Fibroblast of the conjunctiva (primary cell): ENCODE results near the gene FOLR2.
"Not testable (repeated sequence)": the region's sequence is repeated elsewhere in the genome, so short reads cannot be mapped to it uniquely, and the experiment has no call there.

Experiments
- DNase-seq: peaks from one replicate; pipeline ENCODE4 v3.0.0-alpha.2; 2010; ENCODE audit warnings: low read depth

Gene FOLR2

GRCh38 chr11:72206794-72207193 lies 9.8 kb upstream of the FOLR2 start:
- not testable (repeated sequence) for DNase-seq

GRCh38 chr11:72208281-72208680 lies 8.3 kb upstream of the FOLR2 start:
- DNase-seq = no peak

GRCh38 chr11:72209101-72209500 lies 7.5 kb upstream of the FOLR2 start:
- DNase-seq = no peak

GRCh38 chr11:72217841-72218240 lies 1.2 kb downstream of the FOLR2 start:
- DNase-seq = no peak

- DNase-seq = no peak
Observed at GRCh38 chr11:72218251-72218745, 1.7 kb downstream of the FOLR2 start.

- no peak for DNase-seq
Observed at GRCh38 chr11:72220696-72221363, 4.2 kb downstream of the FOLR2 start.

- no peak for DNase-seq
Observed at GRCh38 chr11:72221386-72222075, 4.9 kb downstream of the FOLR2 start.

- no peak for DNase-seq
Observed at GRCh38 chr11:72222106-72222891, 5.7 kb downstream of the FOLR2 start.

- DNase-seq = peak; percentile 90
Observed at GRCh38 chr11:72222907-72223614, 6.5 kb downstream of the FOLR2 start.

- DNase-seq = peak; percentile 37
Observed at GRCh38 chr11:72223615-72224563, 7.3 kb downstream of the FOLR2 start.

- DNase-seq = no peak
Observed at GRCh38 chr11:72224564-72225410, 8.2 kb downstream of the FOLR2 start, which contains the start of gene INPPL1. TSS of gene INPPL1 (plus strand) at chr11:72224767. CDS start at chr11:72224985, 218 bp downstream.

- DNase-seq = no peak
Observed at GRCh38 chr11:72225411-72225951, 8.9 kb downstream of the FOLR2 start.

- DNase-seq = no peak
Observed at GRCh38 chr11:72226701-72227100, 10.1 kb downstream of the FOLR2 start.

- DNase-seq = peak; percentile 26
Observed at GRCh38 chr11:72227316-72228228, 11.0 kb downstream of the FOLR2 start.

GRCh38 chr11:72228229-72228843 lies 11.7 kb downstream of the FOLR2 start:
- DNase-seq = no peak

GRCh38 chr11:72228844-72229231 lies 12.2 kb downstream of the FOLR2 start:
- DNase-seq = no peak

- no peak for DNase-seq
Observed at GRCh38 chr11:72229336-72229924, 12.8 kb downstream of the FOLR2 start.
